Stimulated activated naive B cell treated with anti-CD40 and anti-IgM and Interleukin-4, amounts not matched to agents 10 μg/mL and 1 μg/mL and 100 μg/mL, for 72 hours (primary cell): Measurements from ENCODE around the gene HBD.

Source experiments
- ATAC-seq, 2 donors: fragments of 150-1000 bp; cut with Tn5 transposase; replicated peaks; 2 replicates each; pipeline ENCODE4 v1.10.0; 2021; ENCODE audit warnings: moderate library complexity in 1 of 2
- DNase-seq: peaks from one replicate; pipeline ENCODE4 v3.0.0; 2021
- H3K27ac Mint-ChIP-seq: one replicate; pipeline ENCODE4 v1.8.0; 2022; ENCODE audit warnings: mild to moderate bottlenecking, mixed read lengths
- H3K27me3 Mint-ChIP-seq, 2 donors: one replicate each; pipeline ENCODE4 v1.8.0; 2022; ENCODE audit warnings: mixed read lengths in 2 of 2
- H3K36me3 Mint-ChIP-seq, 2 donors: one replicate each; pipeline ENCODE4 v1.8.0; 2022; ENCODE audit warnings: mixed read lengths in 2 of 2, mild to moderate bottlenecking in 1 of 2
- H3K4me1 Mint-ChIP-seq, 2 donors: one replicate each; pipeline ENCODE4 v1.8.0; 2022; ENCODE audit warnings: mixed read lengths in 2 of 2, mild to moderate bottlenecking in 1 of 2
- H3K4me3 Mint-ChIP-seq, 2 donors: one replicate each; pipeline ENCODE4 v1.8.0; 2022; ENCODE audit warnings: mild to moderate bottlenecking in 2 of 2, mixed read lengths in 2 of 2, moderate library complexity in 1 of 2
- H3K9me3 Mint-ChIP-seq, 2 donors: one replicate each; pipeline ENCODE4 v1.8.0; 2022; ENCODE audit warnings: mixed read lengths in 2 of 2, mild to moderate bottlenecking in 1 of 2

The HBD gene

GRCh38 chr11:5247472-5248192, 13.3 kb upstream of the HBD start:
- no peak for ATAC-seq
- Mint-ChIP-seq H3K27ac (no peak overlapping the region), H3K36me3 (no peaks in the 10 kb centered on the region)

GRCh38 chr11:5246772-5247471, 12.6 kb upstream of the HBD start:
- Mint-ChIP-seq H3K4me3 (no peak overlapping the region), H3K27me3 (peaks cover 0 to 4% of the 10 kb centered on the region in 2 donors), H3K9me3 (no peaks in the 10 kb centered on the region), H3K36me3 (no peaks in the 10 kb centered on the region), H3K4me1 (no peaks in the 10 kb centered on the region), H3K27ac (no peak overlapping the region)
- ATAC-seq (no peak), DNase-seq (no peak)

More at GRCh38 chr11:5247472-5248192, 13.3 kb upstream of the HBD start:
- no peaks in the 10 kb centered on the region for H3K9me3 Mint-ChIP-seq
- no peak for DNase-seq
- no peaks in the 10 kb centered on the region for H3K4me1 Mint-ChIP-seq
- peaks cover 0 to 5% of the 10 kb centered on the region in 2 donors for H3K27me3 Mint-ChIP-seq
- H3K4me3 Mint-ChIP-seq = no peak overlapping the region

DNA sequence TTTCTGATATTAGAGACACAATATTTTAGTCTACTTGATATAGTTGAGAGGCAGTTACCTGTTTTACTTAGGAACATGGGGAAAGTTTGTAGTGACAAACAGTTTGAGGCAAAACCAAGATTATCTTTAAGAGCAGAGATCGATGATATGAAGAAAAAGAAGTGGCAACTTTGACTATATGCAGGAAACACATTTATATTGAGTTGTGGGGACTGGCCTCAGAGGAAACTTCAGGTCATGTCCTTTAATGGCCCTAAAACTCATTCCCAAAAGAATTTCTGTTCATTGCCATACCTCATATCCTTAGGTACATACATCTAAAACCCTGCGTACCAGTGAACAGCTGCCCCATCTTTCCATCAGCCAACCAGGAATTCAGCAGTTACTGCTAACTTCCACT, 10.9 kb upstream of the HBD start:
- no peaks in the 10 kb centered on the region for H3K36me3 Mint-ChIP-seq
- H3K9me3 Mint-ChIP-seq = no peaks in the 10 kb centered on the region
- no peak overlapping the region for H3K27ac Mint-ChIP-seq
- H3K27me3 Mint-ChIP-seq = peaks cover 0 to 4% of the 10 kb centered on the region in 2 donors
- no peak for DNase-seq
- ATAC-seq = no peak
- H3K4me1 Mint-ChIP-seq = no peaks in the 10 kb centered on the region
- H3K4me3 Mint-ChIP-seq = no peak overlapping the region

GRCh38 chr11:5243816-5244180, 9.5 kb upstream of the HBD start:
- DNase-seq = no peak
- H3K27ac Mint-ChIP-seq = no peak overlapping the region
- ATAC-seq = no peak
- H3K9me3 Mint-ChIP-seq = no peaks in the 10 kb centered on the region
- peaks cover 0 to 4% of the 10 kb centered on the region in 2 donors for H3K27me3 Mint-ChIP-seq
- H3K36me3 Mint-ChIP-seq = no peaks in the 10 kb centered on the region
- no peaks in the 10 kb centered on the region for H3K4me1 Mint-ChIP-seq
- no peak overlapping the region for H3K4me3 Mint-ChIP-seq

DNA sequence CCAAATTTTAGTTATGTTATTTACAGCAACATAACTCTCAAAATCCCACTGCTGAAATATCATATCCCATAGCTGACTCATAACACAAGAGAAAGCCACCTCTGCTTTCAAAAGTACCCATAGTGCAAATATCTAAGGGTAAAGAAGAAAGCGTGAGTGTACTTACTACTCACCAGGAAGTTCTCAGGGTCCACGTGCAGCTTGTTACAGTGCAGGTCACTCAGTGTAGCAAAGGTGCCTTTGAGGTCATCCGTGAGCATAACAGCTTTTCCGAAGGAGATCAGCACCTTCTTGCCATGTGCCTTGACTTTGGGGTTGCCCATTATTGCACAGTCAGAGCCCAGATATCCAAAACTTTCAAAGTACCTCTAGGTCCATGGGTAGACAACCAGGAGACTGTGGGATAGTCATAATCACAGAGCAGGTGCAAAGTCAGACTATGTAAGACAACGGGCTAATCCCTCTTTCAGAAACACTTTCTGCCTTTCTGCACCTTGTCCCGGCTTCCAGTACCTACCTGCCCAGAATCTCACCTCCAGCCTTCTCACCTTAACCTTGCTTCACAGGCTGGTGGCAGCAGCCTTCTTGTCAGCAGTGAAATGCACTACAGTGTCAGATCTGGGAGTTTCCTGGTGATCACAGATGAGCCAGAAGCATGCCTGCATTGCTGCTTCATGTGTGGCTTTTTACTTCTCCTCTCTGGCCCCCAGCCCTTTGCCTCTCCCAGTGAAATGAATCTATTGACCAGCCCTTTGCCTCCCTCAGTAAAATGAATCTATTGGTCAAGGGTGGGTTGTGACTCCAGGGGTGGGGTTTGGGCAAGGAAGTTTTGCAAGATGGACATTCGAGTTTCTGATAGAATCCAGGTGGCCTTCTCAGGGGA, 8.9 kb upstream of the HBD start:
- Mint-ChIP-seq H3K36me3 (no peaks in the 10 kb centered on the region), H3K4me3 (no peak overlapping the region), H3K9me3 (no peaks in the 10 kb centered on the region)

DNA sequence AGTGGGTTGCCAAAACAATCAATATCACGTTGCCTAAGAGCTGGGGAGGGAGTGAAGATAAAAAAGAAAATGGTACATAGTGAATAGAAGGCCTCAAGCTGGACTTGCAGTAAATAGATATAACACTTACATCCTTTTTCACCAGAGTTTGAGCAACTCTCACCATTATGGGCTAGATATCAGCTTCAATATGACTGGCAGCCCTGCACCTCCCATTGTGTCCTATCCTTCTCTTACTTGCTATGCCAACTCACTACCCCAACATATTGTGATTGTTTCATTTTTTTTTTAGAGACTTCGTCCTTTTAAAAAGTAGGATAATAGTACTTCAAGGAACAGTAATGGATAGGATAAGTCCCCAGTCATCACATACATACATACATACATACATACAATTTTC, 7.9 kb upstream of the HBD start:
- Mint-ChIP-seq H3K4me3 (no peak overlapping the region), H3K36me3 (no peaks in the 10 kb centered on the region)

More for the DNA sequence above, 8.9 kb upstream of the HBD start:
- Mint-ChIP-seq H3K27me3 (peaks cover 0 to 9% of the 10 kb centered on the region in 2 donors), H3K4me1 (no peaks in the 10 kb centered on the region), H3K27ac (no peak overlapping the region)
- ATAC-seq = no peak
- no peak for DNase-seq

DNA sequence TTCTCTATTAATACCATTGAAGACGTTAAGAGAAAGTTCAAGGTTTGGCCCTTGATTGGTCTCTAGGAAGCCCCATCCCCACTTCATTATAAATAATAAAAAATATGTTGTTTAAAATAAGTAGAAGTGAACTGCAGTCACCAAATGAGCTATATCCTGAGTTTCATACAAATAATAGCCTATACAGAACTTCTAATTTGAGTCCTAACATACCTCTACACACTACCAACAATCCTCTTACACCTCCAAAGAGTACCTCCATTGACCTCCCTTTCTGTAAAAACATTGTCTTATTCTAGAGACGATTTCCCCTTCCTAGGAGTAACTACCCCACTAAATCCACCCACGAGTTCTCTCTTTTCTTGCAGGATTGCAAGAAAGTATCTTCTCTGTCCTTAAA, 7.2 kb upstream of the HBD start:
- no peak for DNase-seq
- H3K36me3 Mint-ChIP-seq = no peaks in the 10 kb centered on the region
- no peak overlapping the region for H3K4me3 Mint-ChIP-seq
- peaks cover 0 to 9% of the 10 kb centered on the region in 2 donors for H3K27me3 Mint-ChIP-seq
- ATAC-seq = no peak
- no peaks in the 10 kb centered on the region for H3K4me1 Mint-ChIP-seq
- H3K9me3 Mint-ChIP-seq = no peaks in the 10 kb centered on the region
- no peak overlapping the region for H3K27ac Mint-ChIP-seq

More for the DNA sequence above, 7.9 kb upstream of the HBD start:
- Mint-ChIP-seq H3K27ac (no peak overlapping the region), H3K4me1 (no peaks in the 10 kb centered on the region), H3K9me3 (no peaks in the 10 kb centered on the region), H3K27me3 (peaks cover 0 to 9% of the 10 kb centered on the region in 2 donors)
- DNase-seq (no peak), ATAC-seq (no peak)

DNA sequence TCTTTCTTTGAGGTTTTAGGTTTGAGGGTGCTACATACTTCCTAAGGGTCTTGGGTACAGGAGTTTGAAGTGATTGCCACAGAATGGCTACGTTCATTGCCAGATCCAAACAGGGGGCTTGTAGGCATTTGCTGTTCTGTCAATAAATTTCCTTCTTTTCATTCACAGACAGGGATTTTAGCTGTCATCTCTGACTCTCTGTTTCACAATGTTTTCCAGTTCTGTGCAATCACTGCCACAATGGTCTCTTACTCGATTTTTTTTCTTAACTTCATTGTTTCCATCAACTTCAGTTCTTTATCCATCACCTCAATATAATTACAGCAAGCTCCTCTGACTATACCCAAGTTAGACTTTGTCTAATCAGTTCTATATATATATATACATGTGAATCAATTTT, 6.2 kb upstream of the HBD start:
- Mint-ChIP-seq H3K36me3 (no peaks in the 10 kb centered on the region), H3K9me3 (no peaks in the 10 kb centered on the region), H3K4me1 (no peaks in the 10 kb centered on the region), H3K27ac (no peak overlapping the region), H3K27me3 (peaks cover 0 to 9% of the 10 kb centered on the region in 2 donors), H3K4me3 (no peak overlapping the region)
- DNase-seq (no peak), ATAC-seq (no peak)

DNA sequence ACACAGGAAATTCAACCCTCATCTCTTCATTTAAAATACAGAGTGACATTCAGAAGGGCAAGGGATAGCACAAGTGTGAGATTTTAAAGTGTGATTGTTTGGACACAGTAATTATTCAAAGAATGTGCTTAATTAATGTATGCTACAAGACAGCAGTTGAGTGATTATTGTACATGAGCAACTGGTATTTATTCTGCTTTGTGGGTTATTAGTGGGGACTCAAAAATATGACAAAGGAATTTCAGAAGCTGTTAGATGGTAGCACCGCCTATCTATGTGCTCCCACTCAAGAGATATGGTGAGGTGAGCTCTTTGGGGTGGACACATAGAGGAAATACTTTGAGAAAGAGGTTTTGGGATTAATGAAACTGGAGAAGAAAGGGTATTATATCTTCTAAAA, 5.8 kb upstream of the HBD start:
- H3K4me1 Mint-ChIP-seq = no peaks in the 10 kb centered on the region
- peaks cover 0 to 9% of the 10 kb centered on the region in 2 donors for H3K27me3 Mint-ChIP-seq
- no peak for DNase-seq
- no peaks in the 10 kb centered on the region for H3K9me3 Mint-ChIP-seq
- no peak for ATAC-seq
- no peak overlapping the region for H3K27ac Mint-ChIP-seq
- no peak overlapping the region for H3K4me3 Mint-ChIP-seq
- no peaks in the 10 kb centered on the region for H3K36me3 Mint-ChIP-seq

- peaks cover 0 to 5% of the 10 kb centered on the region in 2 donors for H3K27me3 Mint-ChIP-seq
- no peak overlapping the region for H3K27ac Mint-ChIP-seq
- peaks cover 5 to 6% of the 10 kb centered on the region in 2 donors for H3K4me1 Mint-ChIP-seq
- no peak for DNase-seq
- ATAC-seq = no peak
- no peaks in the 10 kb centered on the region for H3K9me3 Mint-ChIP-seq
- H3K36me3 Mint-ChIP-seq = no peaks in the 10 kb centered on the region
- H3K4me3 Mint-ChIP-seq = no peak overlapping the region
These were observed 4.8 kb upstream of the HBD start for GRCh38 chr11:5239046-5239445.

DNA sequence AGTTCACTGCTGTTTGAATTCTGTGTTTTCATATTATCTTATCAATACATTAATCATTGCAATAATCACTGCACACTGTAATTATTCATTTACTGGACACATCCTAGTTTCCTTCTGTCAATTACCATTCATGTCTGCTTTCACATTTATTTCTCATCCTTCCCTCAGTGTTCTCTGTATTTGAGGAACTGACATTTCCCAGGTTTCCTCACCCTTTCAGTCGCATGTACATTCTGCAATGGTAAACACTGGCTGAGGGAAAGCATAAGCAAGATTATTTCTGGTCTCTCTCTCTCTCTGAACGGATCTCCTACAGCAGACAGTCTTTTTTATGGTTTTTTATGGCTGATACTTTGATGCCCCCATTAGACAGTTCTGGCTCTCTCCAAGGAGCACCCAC, 4.2 kb upstream of the HBD start:
- H3K4me1 Mint-ChIP-seq = peaks cover 5 to 8% of the 10 kb centered on the region in 2 donors
- no peaks in the 10 kb centered on the region for H3K36me3 Mint-ChIP-seq
- H3K9me3 Mint-ChIP-seq = no peaks in the 10 kb centered on the region
- ATAC-seq (no peak), DNase-seq (no peak)
- peaks cover 0 to 5% of the 10 kb centered on the region in 2 donors for H3K27me3 Mint-ChIP-seq
- H3K4me3 Mint-ChIP-seq = no peak overlapping the region
- no peak overlapping the region for H3K27ac Mint-ChIP-seq

DNA sequence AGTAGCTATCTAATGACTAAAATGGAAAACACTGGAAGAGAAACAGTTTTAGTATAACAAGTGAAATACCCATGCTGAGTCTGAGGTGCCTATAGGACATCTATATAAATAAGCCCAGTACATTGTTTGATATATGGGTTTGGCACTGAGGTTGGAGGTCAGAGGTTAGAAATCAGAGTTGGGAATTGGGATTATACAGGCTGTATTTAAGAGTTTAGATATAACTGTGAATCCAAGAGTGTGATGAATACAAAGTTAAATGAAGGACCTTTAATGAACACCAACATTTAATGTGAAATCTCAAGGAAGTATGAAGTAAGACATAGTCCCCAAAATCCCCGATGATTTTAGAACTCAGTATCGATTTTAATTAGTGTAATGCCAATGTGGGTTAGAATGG, 3.1 kb upstream of the HBD start:
- no peak overlapping the region for H3K27ac Mint-ChIP-seq
- H3K9me3 Mint-ChIP-seq = no peaks in the 10 kb centered on the region
- peaks cover 0 to 5% of the 10 kb centered on the region in 2 donors for H3K27me3 Mint-ChIP-seq
- peaks cover 5 to 8% of the 10 kb centered on the region in 2 donors for H3K4me1 Mint-ChIP-seq
- ATAC-seq = no peak
- no peaks in the 10 kb centered on the region for H3K36me3 Mint-ChIP-seq
- DNase-seq = no peak
- no peak overlapping the region for H3K4me3 Mint-ChIP-seq

GRCh38 chr11:5235364-5236095, 1.2 kb upstream of the HBD start:
- H3K4me3 Mint-ChIP-seq = no peak overlapping the region
- H3K9me3 Mint-ChIP-seq = no peaks in the 10 kb centered on the region
- H3K27me3 Mint-ChIP-seq = peaks cover 0 to 5% of the 10 kb centered on the region in 2 donors
- H3K36me3 Mint-ChIP-seq = no peaks in the 10 kb centered on the region
- ATAC-seq (no peak), DNase-seq (no peak)
- H3K27ac Mint-ChIP-seq = no peak overlapping the region
- peaks cover 5 to 8% of the 10 kb centered on the region in 2 donors for H3K4me1 Mint-ChIP-seq

DNA sequence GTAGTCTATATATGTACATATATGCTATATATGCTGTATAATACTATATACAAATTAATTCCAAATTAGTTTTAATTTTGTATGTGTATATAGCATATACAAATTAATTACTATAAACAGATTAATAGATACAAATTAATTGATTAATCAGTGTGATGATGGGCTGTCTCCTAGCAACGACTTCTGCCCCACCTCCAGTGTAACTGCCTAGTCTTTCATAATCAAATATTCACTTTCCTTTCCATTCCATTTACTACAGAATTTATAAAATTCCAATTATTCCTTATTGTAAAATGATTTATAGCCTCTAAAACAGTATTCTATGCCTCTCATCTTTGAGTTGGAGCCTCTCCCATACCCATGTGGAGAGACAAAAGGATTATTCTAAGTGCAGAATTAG, 976 bp downstream of the HBD start:
- H3K4me3 Mint-ChIP-seq = no peak overlapping the region
- no peaks in the 10 kb centered on the region for H3K9me3 Mint-ChIP-seq
- H3K4me1 Mint-ChIP-seq = peaks cover 5 to 8% of the 10 kb centered on the region in 2 donors
- no peak overlapping the region for H3K27ac Mint-ChIP-seq
- ATAC-seq (no peak), DNase-seq (no peak)
- peaks cover 0 to under 1% of the 10 kb centered on the region in 2 donors for H3K27me3 Mint-ChIP-seq
- no peaks in the 10 kb centered on the region for H3K36me3 Mint-ChIP-seq
